KOPT-K1 (cell line): ENCODE results near the gene TOR1A.

Experiments used
- H3K27ac ChIP-seq: fragments of 200-600 bp; sonication (generic); 2 replicates; pipeline ENCODE4 v1.5.1; 2016; ENCODE audit warnings: antibody characterized with exemption, mild to moderate bottlenecking, low read depth, low read length; ENCODE audit not compliant: poor library complexity, severe bottlenecking
- H3K36me3 ChIP-seq: fragments of 200-600 bp; sonication (generic); 2 replicates; pipeline ENCODE4 v1.5.1; 2017; ENCODE audit warnings: antibody characterized with exemption, mild to moderate bottlenecking, low read length, moderate library complexity; ENCODE audit not compliant: insufficient read depth
- H3K9me3 ChIP-seq: fragments of 200-600 bp; sonication (generic); 2 replicates; pipeline ENCODE4 v1.5.1; 2017; ENCODE audit warnings: antibody characterized with exemption, low read length, mild to moderate bottlenecking; ENCODE audit not compliant: insufficient read depth, poor library complexity, severe bottlenecking

Gene TOR1A

GRCh38 chr9:129838707-129839259 lies 14.8 kb upstream of the TOR1A start:
- Histone ChIP-seq H3K36me3 (peaks cover 47% of the 10 kb centered on the region), H3K27ac (peak overlapping the region; percentile 89), H3K9me3 (no peaks in the 10 kb centered on the region)

GRCh38 chr9:129836311-129837007 lies 12.5 kb upstream of the TOR1A start:
- peaks cover 48% of the 10 kb centered on the region for H3K36me3 ChIP-seq
- H3K27ac ChIP-seq = peak overlapping the region; percentile 89
- no peaks in the 10 kb centered on the region for H3K9me3 ChIP-seq

- Histone ChIP-seq H3K36me3 (peaks cover 52% of the 10 kb centered on the region), H3K27ac (peak overlapping the region; percentile 89), H3K9me3 (no peaks in the 10 kb centered on the region)
Observed at GRCh38 chr9:129835860-129836223, 11.9 kb upstream of the TOR1A start.

GRCh38 chr9:129835128-129835859 lies 11.4 kb upstream of the TOR1A start, which contains the start of the genes C9orf78 and USP20:
Gene C9orf78, minus strand, starts transcription at chr9:129835275. Its CDS starts 54 bp downstream, at chr9:129835221.
Gene USP20, plus strand, starts transcription at chr9:129835458. Its CDS starts 17,098 bp downstream, at chr9:129852556.
- Histone ChIP-seq H3K36me3 (peaks cover 57% of the 10 kb centered on the region), H3K27ac (peak within 1 kb of the TSS; percentile 89), H3K9me3 (no peaks in the 10 kb centered on the region)

GRCh38 chr9:129834489-129835127 lies 10.7 kb upstream of the TOR1A start:
- peaks cover 64% of the 10 kb centered on the region for H3K36me3 ChIP-seq
- H3K27ac ChIP-seq = peak overlapping the region; percentile 89
- H3K9me3 ChIP-seq = no peaks in the 10 kb centered on the region

GRCh38 chr9:129832982-129833381 lies 9.0 kb upstream of the TOR1A start:
- H3K9me3 ChIP-seq = no peaks in the 10 kb centered on the region
- H3K36me3 ChIP-seq = peaks cover 72% of the 10 kb centered on the region
- H3K27ac ChIP-seq = no peak overlapping the region

- no peaks in the 10 kb centered on the region for H3K9me3 ChIP-seq
- H3K36me3 ChIP-seq = peaks cover 76% of the 10 kb centered on the region
- no peak overlapping the region for H3K27ac ChIP-seq
Observed at GRCh38 chr9:129828969-129829368, 5.0 kb upstream of the TOR1A start.

- H3K27ac ChIP-seq = no peak overlapping the region
- no peaks in the 10 kb centered on the region for H3K9me3 ChIP-seq
- H3K36me3 ChIP-seq = peaks cover 67% of the 10 kb centered on the region
Observed at GRCh38 chr9:129828051-129828450, 4.1 kb upstream of the TOR1A start.

- no peaks in the 10 kb centered on the region for H3K9me3 ChIP-seq
- peaks cover 66% of the 10 kb centered on the region for H3K36me3 ChIP-seq
- H3K27ac ChIP-seq = no peak overlapping the region
Observed at GRCh38 chr9:129826759-129827158, 2.8 kb upstream of the TOR1A start.

GRCh38 chr9:129826344-129826743 lies 2.4 kb upstream of the TOR1A start:
- Histone ChIP-seq H3K27ac (no peak overlapping the region), H3K36me3 (peaks cover 66% of the 10 kb centered on the region), H3K9me3 (no peaks in the 10 kb centered on the region)

GRCh38 chr9:129823542-129823934 lies 398 bp downstream of the TOR1A start:
- Histone ChIP-seq H3K27ac (peak overlapping the region; percentile 85), H3K36me3 (peaks cover 64% of the 10 kb centered on the region), H3K9me3 (no peaks in the 10 kb centered on the region)

- H3K36me3 ChIP-seq = peaks cover 64% of the 10 kb centered on the region
- peak overlapping the region; percentile 85 for H3K27ac ChIP-seq
- no peaks in the 10 kb centered on the region for H3K9me3 ChIP-seq
Observed at GRCh38 chr9:129822898-129823541, 916 bp downstream of the TOR1A start.

- Histone ChIP-seq H3K9me3 (no peaks in the 10 kb centered on the region), H3K36me3 (peaks cover 98% of the 10 kb centered on the region), H3K27ac (no peak overlapping the region)
Observed at GRCh38 chr9:129816501-129817435, 7.2 kb downstream of the TOR1A start.

GRCh38 chr9:129815278-129815677 lies 8.7 kb downstream of the TOR1A start:
- Histone ChIP-seq H3K36me3 (peaks cover 98% of the 10 kb centered on the region), H3K27ac (no peak overlapping the region), H3K9me3 (no peaks in the 10 kb centered on the region)
